Right ventricle myocardium inferior (tissue), 1 donor: ENCODE results near the gene MICAL2. TPM values are rescaled to one million over a fixed set of nuclear protein-coding genes. Genes with fewer than 3 reads are reported as not detected.

Source experiments
- ATAC-seq: fragments of 200-7000 bp; cut with Tn5 transposase; one replicate; pipeline ENCODE4 v1.9.1; 2020; ENCODE audit warnings: mild to moderate bottlenecking, moderate library complexity
- DNase-seq: peaks from one replicate; pipeline ENCODE4 v3.0.0; 2021; ENCODE audit errors: missing footprints
- intact Hi-C: fragments of 100-400 bp; cut with DNase I; formaldehyde crosslinking; loops from one replicate; pipeline ENCODE4 v1.11.0; 2022
- total RNA-seq: library from RNA; stranded (reverse); fragmentation: NEBNext Ultra II Directional; extraction: Animal tissue kit (Norgen Biotek cat#: 25700); gene quantifications from one replicate; pipeline ENCODE4 v1.2.1, GENCODE V29; 2021
- donor health status: DM: no; HTN: yes; CAD: no; lungs with severe emphysema.

The MICAL2 gene
- total RNA-seq, 1 donor from 2014 or later, result 42.0 TPM

GRCh38 chr11:12110714-12111548 lies 541 bp downstream of the MICAL2 start:
- ATAC-seq (peak; percentile 27), DNase-seq (no peak)
- intact Hi-C loops, result loop anchor here (2.0 kb wide), 2 partner anchors 22 to 48 kb away; no protein-coding TSS in a partner anchor

DNA sequence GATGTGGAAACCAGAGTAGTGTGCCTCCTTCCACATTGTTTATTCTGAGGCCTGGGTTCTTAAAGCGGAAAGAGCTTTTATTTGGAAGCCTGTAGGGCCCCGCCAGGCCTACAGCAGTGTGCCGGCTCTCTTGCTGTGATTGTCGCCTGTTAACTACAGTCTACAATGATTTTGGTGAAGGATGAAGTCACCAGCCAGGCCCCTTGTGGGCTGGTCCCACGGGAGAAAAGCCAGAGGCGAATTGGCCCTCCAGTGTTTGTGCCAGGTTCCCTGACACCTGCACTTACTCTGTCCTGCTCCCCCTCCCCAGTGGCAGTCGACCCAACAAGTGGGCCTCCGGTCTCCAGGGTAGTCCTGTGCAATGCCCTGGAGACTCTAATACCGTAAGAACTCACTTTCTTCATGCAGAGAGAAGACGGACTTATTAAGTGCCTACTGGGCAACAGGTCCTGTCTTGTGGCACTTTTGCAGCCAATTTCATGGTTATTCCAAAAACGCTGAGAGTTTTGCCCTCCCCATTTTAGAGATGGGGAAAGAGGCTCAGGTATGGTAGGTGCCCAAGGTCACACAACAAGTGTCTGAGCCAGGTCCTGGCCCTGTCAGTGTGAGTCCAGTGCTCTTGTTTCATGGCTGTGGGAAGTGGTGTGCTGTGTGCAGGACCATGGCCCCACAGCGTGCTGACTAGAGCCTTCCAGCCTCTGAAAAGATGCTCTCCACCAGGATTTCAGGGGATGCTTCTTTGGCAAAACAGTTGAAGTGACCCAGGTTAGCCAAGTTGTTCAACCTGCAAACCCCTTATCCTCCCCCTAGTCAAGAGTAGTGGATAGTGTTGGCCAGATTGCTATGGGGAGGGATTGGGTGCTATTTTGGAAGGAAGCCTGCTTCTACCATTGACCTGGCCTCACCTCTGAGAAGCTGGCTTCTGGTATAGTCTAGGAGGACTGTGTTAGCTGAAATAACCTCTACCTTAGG lies 1.4 kb downstream of the MICAL2 start:
- DNase-seq (no peak), ATAC-seq (no peak)

GRCh38 chr11:12112750-12113149 lies 2.4 kb downstream of the MICAL2 start:
- no peak for DNase-seq
- ATAC-seq, result no peak
- intact Hi-C loops, result no loop called here

More for the DNA sequence above, 1.4 kb downstream of the MICAL2 start:
- intact Hi-C loops, result loop anchor here (2.0 kb wide), 2 partner anchors 23 to 47 kb away; no protein-coding TSS in a partner anchor

DNA sequence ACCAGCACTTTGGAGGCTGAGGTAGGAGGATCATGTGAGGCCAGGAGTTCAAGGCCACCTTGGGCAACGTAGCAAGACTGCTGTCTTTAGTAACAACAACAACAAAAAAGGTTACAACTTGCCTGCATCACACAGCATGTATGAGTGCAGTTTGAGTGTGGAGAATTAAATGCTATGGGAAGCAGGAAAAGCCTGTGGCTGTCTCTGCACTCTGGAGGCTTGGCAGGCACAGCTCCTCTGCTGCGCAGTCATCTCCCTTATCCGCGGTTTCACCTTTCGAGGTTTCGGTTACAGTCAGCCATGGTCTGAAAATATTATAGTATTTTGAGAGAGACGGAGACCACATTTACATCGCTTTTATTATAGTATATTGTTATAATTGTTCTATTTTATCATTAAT lies 2.9 kb downstream of the MICAL2 start:
- DNase-seq (no peak), ATAC-seq (no peak)
- intact Hi-C loops, result no loop called here

- intact Hi-C loops, result no loop called here
- no peak for DNase-seq
- ATAC-seq, result no peak
Observed at GRCh38 chr11:12114193-12115033, 4.0 kb downstream of the MICAL2 start.

DNA sequence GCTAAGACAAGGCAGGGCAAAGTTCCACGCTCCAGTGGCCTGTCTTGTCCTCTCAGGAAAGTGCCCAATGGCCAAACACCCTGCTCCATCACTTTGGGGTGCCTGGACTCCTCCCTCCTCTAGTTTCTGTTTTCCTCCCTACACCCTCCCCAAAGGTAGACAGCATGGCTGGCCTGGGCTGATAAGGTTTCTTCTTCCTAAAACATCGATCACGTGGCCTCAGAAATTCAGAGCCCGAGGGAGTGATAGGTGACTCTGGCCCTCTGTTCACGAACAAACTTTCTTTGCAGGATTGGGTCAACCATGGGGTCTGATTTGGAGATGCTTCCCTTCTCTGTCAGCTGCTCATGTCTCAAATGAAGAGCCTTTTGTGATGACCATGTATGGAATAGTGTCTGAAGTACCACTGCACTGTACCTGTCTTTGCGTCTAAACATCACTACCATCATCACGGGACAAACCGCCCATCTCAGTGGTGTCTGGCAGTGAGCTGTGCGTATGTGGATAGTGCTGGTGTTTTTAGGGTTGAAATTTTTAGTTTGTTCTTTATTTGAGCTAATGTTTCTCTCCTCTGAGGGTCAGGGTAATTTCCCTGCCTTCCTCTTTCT lies 6.1 kb downstream of the MICAL2 start:
- no peak for ATAC-seq
- DNase-seq, result no peak
- intact Hi-C loops, result no loop called here

DNA sequence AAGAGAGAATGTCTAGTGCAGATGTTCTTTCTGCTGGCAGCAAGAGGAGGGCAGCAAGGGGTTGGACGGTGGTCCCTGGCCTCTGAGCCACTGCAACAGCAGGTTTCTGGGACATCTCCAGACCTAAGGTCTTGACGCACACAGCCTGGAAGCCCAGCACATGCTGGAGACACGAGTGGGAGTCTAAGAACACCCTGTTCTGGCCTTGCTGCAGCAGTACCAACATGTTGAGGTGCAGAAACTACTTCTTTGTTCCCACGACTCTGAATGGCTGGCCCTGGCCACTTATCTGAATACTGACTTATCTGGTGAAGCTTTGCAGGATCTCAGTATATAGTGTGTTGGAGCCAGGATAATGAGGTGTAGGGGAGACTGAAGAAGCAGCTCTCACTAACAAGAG lies 6.8 kb downstream of the MICAL2 start:
- intact Hi-C loops, result no loop called here
- DNase-seq (no peak), ATAC-seq (peak; percentile 11)

GRCh38 chr11:12117611-12118010 lies 7.2 kb downstream of the MICAL2 start:
- intact Hi-C loops, result no loop called here
- DNase-seq (no peak), ATAC-seq (no peak)

GRCh38 chr11:12118949-12119348 lies 8.6 kb downstream of the MICAL2 start:
- DNase-seq, result no peak
- intact Hi-C loops, result no loop called here
- ATAC-seq, result peak; percentile 12

GRCh38 chr11:12119502-12119901 lies 9.1 kb downstream of the MICAL2 start:
- no peak for DNase-seq
- intact Hi-C loops, result no loop called here
- no peak for ATAC-seq

- intact Hi-C loops, result no loop called here
- ATAC-seq (no peak), DNase-seq (no peak)
Observed at GRCh38 chr11:12120031-12121008, 9.9 kb downstream of the MICAL2 start.

DNA sequence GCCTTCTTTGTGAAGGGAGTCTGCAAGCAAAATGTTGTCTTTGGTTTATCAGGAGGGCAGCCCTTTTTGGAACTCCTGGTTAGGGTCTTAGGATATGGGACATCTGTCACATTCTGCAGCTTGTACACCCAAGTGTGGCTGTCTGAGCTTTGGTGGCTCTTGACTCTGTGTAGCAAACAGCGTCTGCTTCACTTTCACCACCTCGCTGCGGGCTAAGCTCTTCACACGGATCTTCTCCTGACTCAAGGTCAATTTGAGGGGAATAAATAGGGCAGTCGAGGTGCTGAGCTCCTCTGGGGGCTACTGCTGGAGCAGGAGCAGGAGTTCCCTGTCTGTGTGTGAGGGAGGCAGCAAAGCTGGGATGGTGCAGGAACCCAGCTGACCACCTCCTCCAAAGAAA lies 10.6 kb downstream of the MICAL2 start:
- ATAC-seq, result no peak
- intact Hi-C loops, result no loop called here
- DNase-seq, result no peak

DNA sequence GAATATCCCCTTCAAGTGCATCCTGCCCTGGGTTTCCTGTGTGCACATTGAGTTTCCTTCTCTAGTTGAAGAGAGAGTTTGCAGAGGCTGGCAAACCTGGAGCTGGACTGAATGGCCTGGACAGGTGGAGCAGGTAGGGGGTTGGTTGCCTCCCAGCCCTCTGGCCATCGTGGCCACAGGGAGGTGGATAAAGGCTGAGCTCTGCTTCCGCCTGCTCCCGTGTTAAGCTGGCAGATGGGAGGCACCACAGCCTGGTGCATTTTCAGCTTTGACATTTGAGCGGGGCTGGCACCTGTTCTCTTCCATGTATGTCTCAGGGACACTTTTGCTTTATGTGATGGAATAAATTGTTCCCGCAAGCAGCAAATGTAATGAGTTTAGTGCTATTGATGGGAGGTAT lies 11.1 kb downstream of the MICAL2 start:
- DNase-seq, result no peak
- intact Hi-C loops, result no loop called here
- ATAC-seq, result no peak

- no peak for DNase-seq
- intact Hi-C loops, result no loop called here
- no peak for ATAC-seq
Observed at GRCh38 chr11:12122083-12122482, 11.7 kb downstream of the MICAL2 start.

GRCh38 chr11:12123273-12123672 lies 12.9 kb downstream of the MICAL2 start:
- DNase-seq, result no peak
- intact Hi-C loops, result no loop called here

DNA sequence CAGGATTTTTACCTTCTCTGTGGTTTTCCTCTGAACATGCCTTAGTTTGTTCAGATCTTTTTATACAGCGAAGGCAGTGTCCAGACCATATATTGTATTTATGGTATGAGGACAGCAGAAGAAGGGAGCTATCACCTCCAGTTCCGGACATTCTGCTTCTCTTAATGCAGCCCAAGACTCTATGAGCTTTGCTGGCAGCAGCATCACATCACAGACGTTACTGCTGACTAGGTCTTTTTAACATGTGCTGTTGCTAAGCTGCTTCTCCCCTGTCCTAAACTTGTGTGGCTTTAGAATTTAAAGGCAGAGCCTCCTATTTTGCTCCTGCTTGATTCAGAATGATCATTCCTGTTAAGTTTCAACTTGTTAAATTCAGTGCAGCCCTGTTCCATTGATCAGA lies 13.4 kb downstream of the MICAL2 start:
- ATAC-seq (no peak), DNase-seq (no peak)
- intact Hi-C loops, result no loop called here

More at GRCh38 chr11:12123273-12123672, 12.9 kb downstream of the MICAL2 start:
- ATAC-seq, result no peak

- intact Hi-C loops, result no loop called here
- no peak for DNase-seq
- no peak for ATAC-seq
Observed at GRCh38 chr11:12124306-12124705, 13.9 kb downstream of the MICAL2 start.
